Ovary (tissue), 3 donors: ENCODE measurements around the gene FADS1.

Source experiments
- EP300 ChIP-seq: sonication (generic); formaldehyde crosslinking; IDR thresholded peaks from one replicate; pipeline ENCODE4 v1.6.1; 2017; ENCODE audit warnings: antibody characterized with exemption
- TF ChIP-seq, protein P1 (sequence below), 3 donors: fragments of 450-650 bp in 2 of 3; fragments of 200-600 bp in 1 of 3; IDR thresholded peaks; one replicate each; pipeline versions ENCODE4 v1.5.1 to v1.8.0; 2016 to 2022; ENCODE audit warnings: antibody characterized with exemption in 3 of 3, mild to moderate bottlenecking in 1 of 3
- donor health status: DM: no; HTN: no; CAD: no.

- TF ChIP-seq, protein P1, sequence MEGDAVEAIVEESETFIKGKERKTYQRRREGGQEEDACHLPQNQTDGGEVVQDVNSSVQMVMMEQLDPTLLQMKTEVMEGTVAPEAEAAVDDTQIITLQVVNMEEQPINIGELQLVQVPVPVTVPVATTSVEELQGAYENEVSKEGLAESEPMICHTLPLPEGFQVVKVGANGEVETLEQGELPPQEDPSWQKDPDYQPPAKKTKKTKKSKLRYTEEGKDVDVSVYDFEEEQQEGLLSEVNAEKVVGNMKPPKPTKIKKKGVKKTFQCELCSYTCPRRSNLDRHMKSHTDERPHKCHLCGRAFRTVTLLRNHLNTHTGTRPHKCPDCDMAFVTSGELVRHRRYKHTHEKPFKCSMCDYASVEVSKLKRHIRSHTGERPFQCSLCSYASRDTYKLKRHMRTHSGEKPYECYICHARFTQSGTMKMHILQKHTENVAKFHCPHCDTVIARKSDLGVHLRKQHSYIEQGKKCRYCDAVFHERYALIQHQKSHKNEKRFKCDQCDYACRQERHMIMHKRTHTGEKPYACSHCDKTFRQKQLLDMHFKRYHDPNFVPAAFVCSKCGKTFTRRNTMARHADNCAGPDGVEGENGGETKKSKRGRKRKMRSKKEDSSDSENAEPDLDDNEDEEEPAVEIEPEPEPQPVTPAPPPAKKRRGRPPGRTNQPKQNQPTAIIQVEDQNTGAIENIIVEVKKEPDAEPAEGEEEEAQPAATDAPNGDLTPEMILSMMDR (IDR thresholded peaks at IDR 0.05), result no peak
- TF ChIP-seq EP300, result no peak
These were observed 20.7 kb upstream of the FADS1 start for GRCh38 chr11:61837411-61838005.
